Thyroid gland (tissue), 4 donors: ENCODE measurements around the gene CDCA5.

Source experiments
- POLR2A ChIP-seq, 2 donors: fragments of 450-650 bp; IDR thresholded peaks; one replicate each; pipeline ENCODE4 v1.6.1; 2017; ENCODE audit warnings: antibody characterized with exemption in 2 of 2, mild to moderate bottlenecking in 2 of 2, moderate library complexity in 1 of 2
- TF ChIP-seq, protein P1 (sequence below), 6 experiments: fragments of 200-600 bp in 3 of 6; fragments of 450-650 bp in 3 of 6; sonication (generic) in 3 of 6; IDR thresholded peaks; one replicate each; pipeline ENCODE4 v1.5.1; 2016 to 2019; ENCODE audit warnings: antibody characterized with exemption in 6 of 6, mild to moderate bottlenecking in 2 of 6, inconsistent platforms in 1 of 6, moderate library complexity in 1 of 6

- TF ChIP-seq, protein P1, sequence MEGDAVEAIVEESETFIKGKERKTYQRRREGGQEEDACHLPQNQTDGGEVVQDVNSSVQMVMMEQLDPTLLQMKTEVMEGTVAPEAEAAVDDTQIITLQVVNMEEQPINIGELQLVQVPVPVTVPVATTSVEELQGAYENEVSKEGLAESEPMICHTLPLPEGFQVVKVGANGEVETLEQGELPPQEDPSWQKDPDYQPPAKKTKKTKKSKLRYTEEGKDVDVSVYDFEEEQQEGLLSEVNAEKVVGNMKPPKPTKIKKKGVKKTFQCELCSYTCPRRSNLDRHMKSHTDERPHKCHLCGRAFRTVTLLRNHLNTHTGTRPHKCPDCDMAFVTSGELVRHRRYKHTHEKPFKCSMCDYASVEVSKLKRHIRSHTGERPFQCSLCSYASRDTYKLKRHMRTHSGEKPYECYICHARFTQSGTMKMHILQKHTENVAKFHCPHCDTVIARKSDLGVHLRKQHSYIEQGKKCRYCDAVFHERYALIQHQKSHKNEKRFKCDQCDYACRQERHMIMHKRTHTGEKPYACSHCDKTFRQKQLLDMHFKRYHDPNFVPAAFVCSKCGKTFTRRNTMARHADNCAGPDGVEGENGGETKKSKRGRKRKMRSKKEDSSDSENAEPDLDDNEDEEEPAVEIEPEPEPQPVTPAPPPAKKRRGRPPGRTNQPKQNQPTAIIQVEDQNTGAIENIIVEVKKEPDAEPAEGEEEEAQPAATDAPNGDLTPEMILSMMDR (IDR thresholded peaks at IDR 0.05) = no peak
- no peak for TF ChIP-seq POLR2A (IDR thresholded peaks at IDR 0.05)
Observed at GRCh38 chr11:65107078-65107477, 23.2 kb upstream of the CDCA5 start.
